Central memory CD8-positive, alpha-beta T cell (primary cell): Measurements from ENCODE around the gene LEAP2.

Experiments
- ATAC-seq: fragments of 150-1000 bp; cut with Tn5 transposase; replicated peaks from 2 replicates; pipeline ENCODE4 v1.10.0; 2022; ENCODE audit warnings: mild to moderate bottlenecking, moderate FRiP score, moderate number of reproducible peaks; ENCODE audit not compliant: poor library complexity, severe bottlenecking; ENCODE audit errors: extremely low read depth
- DNase-seq, 2 donors: peaks; one replicate each; pipeline ENCODE4 v3.0.0; 2021; ENCODE audit warnings: low spot score in 2 of 2
- H3K27ac Mint-ChIP-seq: one replicate; pipeline ENCODE4 v1.8.0; 2022; ENCODE audit warnings: low read depth, mild to moderate bottlenecking, moderate library complexity, mixed read lengths
- H3K27me3 Mint-ChIP-seq: one replicate; pipeline ENCODE4 v1.8.0; 2022; ENCODE audit warnings: mixed read lengths
- H3K36me3 Mint-ChIP-seq: one replicate; pipeline ENCODE4 v1.8.0; 2022; ENCODE audit warnings: mild to moderate bottlenecking, moderate library complexity, mixed read lengths; ENCODE audit not compliant: insufficient read depth
- H3K4me1 Mint-ChIP-seq: one replicate; pipeline ENCODE4 v1.8.0; 2022; ENCODE audit warnings: mixed read lengths
- H3K4me3 Mint-ChIP-seq: one replicate; pipeline ENCODE4 v1.8.0; 2022; ENCODE audit warnings: mild to moderate bottlenecking, moderate library complexity, mixed read lengths
- H3K9me3 Mint-ChIP-seq: one replicate; pipeline ENCODE4 v1.8.0; 2022; ENCODE audit warnings: mixed read lengths

Gene LEAP2

DNA sequence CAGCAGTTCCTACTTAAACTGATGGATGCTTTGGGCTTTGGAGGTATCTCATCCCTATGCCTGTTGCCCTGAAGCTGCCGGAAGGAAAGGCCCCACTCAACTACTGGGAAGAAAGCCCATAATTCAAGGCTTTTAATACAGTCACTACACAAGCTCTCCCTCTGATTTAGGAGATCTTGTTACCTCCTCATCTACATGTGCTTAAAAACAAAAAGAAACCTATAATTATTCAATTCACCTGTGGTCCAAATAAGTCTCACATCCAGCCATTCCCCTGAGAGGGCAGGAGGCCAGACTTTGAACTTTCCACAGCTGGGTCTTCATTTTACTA, 715 bp upstream of the LEAP2 start:
- DNase-seq, result no peak
- Mint-ChIP-seq H3K27me3 (no peaks in the 10 kb centered on the region), H3K27ac (peak overlapping the region; percentile 35), H3K36me3 (peaks cover 19% of the 10 kb centered on the region), H3K4me1 (peaks cover 1% of the 10 kb centered on the region), H3K4me3 (no peak overlapping the region), H3K9me3 (no peaks in the 10 kb centered on the region)
- no peak for ATAC-seq

DNA sequence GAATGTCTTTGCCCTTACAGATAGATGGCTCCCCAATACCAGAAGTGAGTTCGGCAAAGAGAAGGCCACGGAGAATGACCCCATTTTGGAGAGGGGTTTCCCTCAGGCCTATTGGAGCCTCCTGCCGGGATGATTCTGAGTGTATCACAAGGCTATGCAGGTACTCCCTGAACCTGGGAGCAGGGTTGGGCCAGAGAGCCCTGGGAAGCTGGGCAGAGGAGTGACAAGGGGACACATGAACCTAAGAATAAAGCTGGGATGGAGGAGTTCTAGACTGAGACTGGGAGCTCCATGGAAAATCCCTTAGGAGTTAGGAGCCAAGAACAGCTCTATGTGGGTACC, 433 bp downstream of the LEAP2 start:
- DNase-seq (no peak), ATAC-seq (no peak)
- Mint-ChIP-seq H3K4me1 (no peaks in the 10 kb centered on the region), H3K36me3 (peaks cover 22% of the 10 kb centered on the region), H3K4me3 (no peak overlapping the region), H3K9me3 (no peaks in the 10 kb centered on the region), H3K27me3 (no peaks in the 10 kb centered on the region), H3K27ac (no peak overlapping the region)

DNA sequence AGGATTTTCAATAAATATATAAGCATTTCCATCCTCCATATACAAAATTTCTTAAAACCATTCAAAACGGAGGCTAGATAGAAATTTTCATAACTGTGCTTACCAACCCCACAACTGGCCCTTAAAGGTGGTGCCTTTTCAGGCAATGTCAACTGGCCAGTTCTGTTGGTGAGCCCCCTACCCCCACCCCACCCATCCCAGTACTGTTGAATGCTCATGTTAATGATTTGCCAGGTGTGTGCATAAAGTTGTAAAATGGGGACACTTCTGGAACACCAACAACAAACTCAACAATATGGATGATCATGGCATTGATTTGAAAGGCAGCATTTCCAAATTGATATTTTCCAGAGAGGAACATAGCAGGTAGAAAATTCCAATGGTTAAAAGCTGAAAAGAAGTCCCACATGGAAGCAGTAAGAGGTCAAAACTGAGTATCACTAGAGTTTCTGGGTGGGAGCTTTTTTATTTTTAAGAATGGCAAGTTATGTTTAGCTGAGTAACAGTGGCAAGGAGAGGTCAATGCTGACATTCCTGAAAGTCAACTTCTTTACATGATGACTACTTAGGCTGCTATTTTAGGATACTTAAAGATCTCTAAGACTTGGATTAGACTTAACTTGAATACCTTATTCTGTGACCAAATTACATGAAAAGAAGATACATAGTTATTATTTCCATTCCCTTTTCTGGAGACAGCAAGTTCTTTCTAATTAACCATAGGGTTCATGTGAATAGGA, 2.7 kb downstream of the LEAP2 start:
- H3K9me3 Mint-ChIP-seq, result no peaks in the 10 kb centered on the region
- no peaks in the 10 kb centered on the region for H3K27me3 Mint-ChIP-seq
- peaks cover 24% of the 10 kb centered on the region for H3K36me3 Mint-ChIP-seq
- DNase-seq, result no peak
- ATAC-seq, result no peak
- no peak overlapping the region for H3K27ac Mint-ChIP-seq
- H3K4me3 Mint-ChIP-seq, result no peak overlapping the region
- H3K4me1 Mint-ChIP-seq, result no peaks in the 10 kb centered on the region

- ATAC-seq (no peak), DNase-seq (no peak)
- no peak overlapping the region for H3K4me3 Mint-ChIP-seq
- H3K4me1 Mint-ChIP-seq, result no peaks in the 10 kb centered on the region
- no peaks in the 10 kb centered on the region for H3K9me3 Mint-ChIP-seq
- peaks cover 30% of the 10 kb centered on the region for H3K36me3 Mint-ChIP-seq
- no peaks in the 10 kb centered on the region for H3K27me3 Mint-ChIP-seq
- no peak overlapping the region for H3K27ac Mint-ChIP-seq
Observed at GRCh38 chr5:132877466-132877865, 4.0 kb downstream of the LEAP2 start.

DNA sequence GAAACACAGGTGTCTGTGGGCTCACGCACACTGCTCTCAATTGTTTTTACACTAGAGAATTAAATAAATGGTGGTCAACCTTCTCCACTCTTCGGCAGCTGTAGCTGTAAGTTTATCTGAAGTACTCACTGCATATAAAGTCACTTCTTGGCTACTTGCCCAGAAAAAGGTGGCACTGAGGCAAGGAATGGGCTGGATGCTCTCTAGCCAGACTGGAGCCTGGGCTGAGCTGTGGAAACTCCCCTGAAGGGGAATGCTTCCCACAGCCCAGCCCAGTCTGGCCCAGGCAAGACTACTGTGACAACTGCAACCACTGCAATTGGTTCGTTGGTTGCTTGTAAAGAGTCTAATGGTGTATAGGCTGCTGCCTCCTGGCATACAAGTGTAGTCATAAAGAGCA, 4.5 kb downstream of the LEAP2 start:
- ATAC-seq, result no peak
- H3K27me3 Mint-ChIP-seq, result no peaks in the 10 kb centered on the region
- H3K4me3 Mint-ChIP-seq, result no peak overlapping the region
- H3K27ac Mint-ChIP-seq, result no peak overlapping the region
- H3K36me3 Mint-ChIP-seq, result peaks cover 35% of the 10 kb centered on the region
- no peak for DNase-seq
- no peaks in the 10 kb centered on the region for H3K9me3 Mint-ChIP-seq
- H3K4me1 Mint-ChIP-seq, result no peaks in the 10 kb centered on the region

- Mint-ChIP-seq H3K27ac (no peak overlapping the region), H3K4me3 (no peak overlapping the region), H3K36me3 (peaks cover 52% of the 10 kb centered on the region), H3K4me1 (no peaks in the 10 kb centered on the region), H3K27me3 (no peaks in the 10 kb centered on the region), H3K9me3 (no peaks in the 10 kb centered on the region)
- ATAC-seq, result no peak
- no peak for DNase-seq
Observed at GRCh38 chr5:132883261-132883834, 9.9 kb downstream of the LEAP2 start.

GRCh38 chr5:132884548-132884947, 11.1 kb downstream of the LEAP2 start:
- Mint-ChIP-seq H3K4me3 (no peak overlapping the region), H3K27ac (peak overlapping the region; percentile 52), H3K9me3 (no peaks in the 10 kb centered on the region), H3K36me3 (peaks cover 54% of the 10 kb centered on the region), H3K27me3 (no peaks in the 10 kb centered on the region), H3K4me1 (no peaks in the 10 kb centered on the region)
- DNase-seq, result no peak
- no peak for ATAC-seq

DNA sequence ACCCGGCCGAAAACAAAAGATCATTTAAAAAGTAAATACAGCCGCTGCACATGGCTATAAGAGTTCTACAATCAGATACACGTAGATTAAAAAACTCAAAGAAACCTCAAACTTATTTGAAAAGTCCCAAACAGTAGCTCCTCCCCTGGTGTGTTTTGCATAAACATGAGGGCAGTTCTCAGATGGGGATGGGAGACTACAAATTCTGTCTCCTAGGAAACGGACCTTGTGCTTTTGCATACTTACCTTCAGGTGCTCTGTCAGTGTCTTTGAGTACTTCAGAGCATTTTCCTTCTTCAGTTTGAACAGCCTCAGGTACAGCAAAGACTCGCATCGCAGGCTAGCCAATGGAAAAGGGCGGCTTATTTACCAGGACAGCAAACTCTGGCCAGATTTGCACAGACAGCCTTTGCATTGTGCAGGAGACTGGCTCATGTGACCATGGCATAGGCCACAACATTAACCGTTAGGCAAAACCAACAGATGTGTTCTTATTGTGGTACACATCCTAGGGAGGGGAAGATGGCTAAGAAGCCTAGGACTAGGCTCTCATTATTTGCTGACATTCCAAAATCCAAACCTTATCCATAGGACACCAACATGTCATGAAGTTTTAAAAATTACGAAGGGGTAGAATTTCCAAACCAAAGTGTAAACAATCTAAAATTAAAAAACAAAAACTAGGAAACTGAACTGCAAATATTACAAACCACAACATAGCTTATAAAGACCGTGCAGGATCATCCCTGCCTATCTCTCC, 12.8 kb downstream of the LEAP2 start:
- no peak for ATAC-seq
- Mint-ChIP-seq H3K27me3 (no peaks in the 10 kb centered on the region), H3K36me3 (peaks cover 57% of the 10 kb centered on the region), H3K4me3 (no peak overlapping the region), H3K27ac (no peak overlapping the region), H3K4me1 (no peaks in the 10 kb centered on the region), H3K9me3 (no peaks in the 10 kb centered on the region)
- no peak for DNase-seq

DNA sequence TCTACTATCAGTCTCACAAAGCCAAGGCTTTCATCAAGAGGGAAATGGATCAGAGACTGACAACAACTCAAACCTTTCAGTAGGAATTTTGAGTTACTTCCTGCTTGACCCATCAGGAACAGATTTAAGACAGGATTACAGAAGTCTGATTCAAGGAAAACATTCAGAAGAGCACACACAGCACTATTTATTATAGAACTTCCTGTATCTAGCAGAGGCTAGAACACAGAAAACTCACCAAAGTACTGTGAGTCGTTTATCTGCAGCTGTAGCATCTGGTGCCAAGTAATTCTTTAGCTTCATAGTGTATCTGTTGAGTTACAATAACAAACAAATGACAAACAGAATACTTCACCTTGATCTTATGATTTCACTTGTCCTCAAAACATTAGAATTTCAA, 13.8 kb downstream of the LEAP2 start:
- Mint-ChIP-seq H3K27ac (no peak overlapping the region), H3K4me1 (no peaks in the 10 kb centered on the region), H3K36me3 (peaks cover 55% of the 10 kb centered on the region)

GRCh38 chr5:132889501-132889900, 16.0 kb downstream of the LEAP2 start:
- no peaks in the 10 kb centered on the region for H3K27me3 Mint-ChIP-seq
- ATAC-seq (no peak), DNase-seq (no peak)
- H3K9me3 Mint-ChIP-seq, result no peaks in the 10 kb centered on the region
- no peaks in the 10 kb centered on the region for H3K4me1 Mint-ChIP-seq
- no peak overlapping the region for H3K4me3 Mint-ChIP-seq
- H3K36me3 Mint-ChIP-seq, result peaks cover 62% of the 10 kb centered on the region
- no peak overlapping the region for H3K27ac Mint-ChIP-seq

More for the DNA sequence above, 13.8 kb downstream of the LEAP2 start:
- Mint-ChIP-seq H3K27me3 (no peaks in the 10 kb centered on the region), H3K9me3 (no peaks in the 10 kb centered on the region), H3K4me3 (no peak overlapping the region)
- DNase-seq (no peak), ATAC-seq (no peak)

GRCh38 chr5:132890817-132891216, 17.3 kb downstream of the LEAP2 start:
- DNase-seq (no peak), ATAC-seq (no peak)
- no peaks in the 10 kb centered on the region for H3K4me1 Mint-ChIP-seq
- peaks cover 66% of the 10 kb centered on the region for H3K36me3 Mint-ChIP-seq
- no peaks in the 10 kb centered on the region for H3K9me3 Mint-ChIP-seq
- no peak overlapping the region for H3K27ac Mint-ChIP-seq
- H3K27me3 Mint-ChIP-seq, result no peaks in the 10 kb centered on the region
- H3K4me3 Mint-ChIP-seq, result no peak overlapping the region

GRCh38 chr5:132895719-132896305, 22.3 kb downstream of the LEAP2 start:
- H3K4me1 Mint-ChIP-seq, result peaks cover 13% of the 10 kb centered on the region
- no peak overlapping the region for H3K27ac Mint-ChIP-seq
- DNase-seq, result no peak
- peaks cover 67% of the 10 kb centered on the region for H3K36me3 Mint-ChIP-seq
- no peaks in the 10 kb centered on the region for H3K27me3 Mint-ChIP-seq
- no peak overlapping the region for H3K4me3 Mint-ChIP-seq
- no peaks in the 10 kb centered on the region for H3K9me3 Mint-ChIP-seq
- ATAC-seq, result no peak

- Mint-ChIP-seq H3K27me3 (no peaks in the 10 kb centered on the region), H3K4me3 (no peak overlapping the region), H3K27ac (no peak overlapping the region), H3K4me1 (peaks cover 13% of the 10 kb centered on the region), H3K36me3 (peaks cover 70% of the 10 kb centered on the region), H3K9me3 (no peaks in the 10 kb centered on the region)
- ATAC-seq (no peak), DNase-seq (no peak)
Observed at GRCh38 chr5:132896685-132897084, 23.2 kb downstream of the LEAP2 start.
